Effector memory CD4-positive, alpha-beta T cell (primary cell): Measurements from ENCODE around the gene TRIP11.

Experiments
- DNase-seq, 3 donors: peaks; one replicate each; pipeline ENCODE4 v3.0.0-alpha.2; 2020
- H3K27ac ChIP-seq: 2 replicates; pipeline ENCODE4 v1.7.0; 2013; ENCODE audit warnings: mild to moderate bottlenecking, low read length, moderate library complexity; ENCODE audit not compliant: insufficient read depth, poor library complexity, severe bottlenecking
- H3K27me3 ChIP-seq: replicated peaks from 2 replicates; pipeline ENCODE4 v1.7.0; 2013; ENCODE audit warnings: mild to moderate bottlenecking, low read length; ENCODE audit not compliant: insufficient read depth, control insufficient read depth, poor library complexity, severe bottlenecking
- H3K36me3 ChIP-seq: 2 replicates; pipeline ENCODE4 v1.7.0; 2013; ENCODE audit warnings: mild to moderate bottlenecking, low read length, moderate library complexity; ENCODE audit not compliant: control insufficient read depth, insufficient read depth
- H3K4me1 ChIP-seq: 2 replicates; pipeline ENCODE4 v1.7.0; 2013; ENCODE audit warnings: low read length, mild to moderate bottlenecking; ENCODE audit not compliant: control insufficient read depth, insufficient read depth, poor library complexity, severe bottlenecking
- H3K4me3 ChIP-seq: 2 replicates; pipeline ENCODE4 v1.7.0; 2013; ENCODE audit warnings: low read length, low read depth, mild to moderate bottlenecking; ENCODE audit not compliant: insufficient read depth, poor library complexity, severe bottlenecking
- H3K9me3 ChIP-seq: 2 replicates; pipeline ENCODE4 v1.7.0; 2013; ENCODE audit warnings: mild to moderate bottlenecking, low read length, moderate library complexity; ENCODE audit not compliant: control insufficient read depth

Gene TRIP11

GRCh38 chr14:92040431-92041051 lies 682 bp upstream of the TRIP11 start:
- no peaks in the 10 kb centered on the region for H3K36me3 ChIP-seq
- no peaks in the 10 kb centered on the region for H3K27me3 ChIP-seq
- H3K4me1 ChIP-seq = peaks cover 18% of the 10 kb centered on the region
- peak overlapping the region; percentile 89 for H3K27ac ChIP-seq
- peak overlapping the region; percentile 89 for H3K4me3 ChIP-seq
- no peaks in the 10 kb centered on the region for H3K9me3 ChIP-seq
- DNase-seq = no peak

DNA sequence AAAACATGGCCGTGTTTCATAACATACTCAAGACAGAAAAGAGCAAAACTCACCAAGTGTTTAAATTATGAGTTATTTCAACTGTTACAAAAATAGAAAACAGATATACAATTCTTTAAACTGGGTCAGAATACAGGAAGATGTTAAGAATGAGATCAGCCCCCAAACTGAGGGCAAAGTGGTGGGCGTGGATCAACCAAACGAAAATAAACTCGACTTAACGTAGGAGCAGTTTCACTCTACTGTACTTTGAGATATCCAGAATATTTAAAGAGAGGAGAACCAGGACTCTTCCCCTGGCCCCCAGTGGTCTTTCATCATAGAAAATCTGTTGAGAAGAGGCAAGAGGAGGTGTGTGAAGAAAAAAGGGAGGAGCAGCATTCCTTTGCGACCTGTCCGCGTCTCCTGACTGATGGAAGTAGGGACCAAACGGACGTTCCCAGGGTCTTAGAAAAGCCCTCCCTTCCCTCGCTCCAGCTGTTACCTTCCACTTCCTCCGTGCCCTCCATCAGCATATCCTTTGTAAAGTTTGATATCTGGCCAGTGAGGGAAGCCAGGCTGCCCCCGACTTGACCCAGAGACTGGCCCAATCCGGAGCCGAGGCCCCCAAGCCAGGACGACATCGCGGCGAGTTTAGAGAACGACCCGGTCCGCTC lies 668 bp downstream of the TRIP11 start:
- Histone ChIP-seq H3K27ac (peak overlapping the region; percentile 89), H3K27me3 (no peaks in the 10 kb centered on the region), H3K36me3 (no peaks in the 10 kb centered on the region), H3K4me3 (peak overlapping the region; percentile 89), H3K9me3 (no peaks in the 10 kb centered on the region), H3K4me1 (peaks cover 18% of the 10 kb centered on the region)
- DNase-seq = no peak

GRCh38 chr14:92037989-92038388 lies 1.9 kb downstream of the TRIP11 start:
- no peaks in the 10 kb centered on the region for H3K27me3 ChIP-seq
- no peak overlapping the region for H3K27ac ChIP-seq
- no peaks in the 10 kb centered on the region for H3K9me3 ChIP-seq
- no peak for DNase-seq
- H3K4me3 ChIP-seq = no peak overlapping the region
- peaks cover 18% of the 10 kb centered on the region for H3K4me1 ChIP-seq
- H3K36me3 ChIP-seq = no peaks in the 10 kb centered on the region

DNA sequence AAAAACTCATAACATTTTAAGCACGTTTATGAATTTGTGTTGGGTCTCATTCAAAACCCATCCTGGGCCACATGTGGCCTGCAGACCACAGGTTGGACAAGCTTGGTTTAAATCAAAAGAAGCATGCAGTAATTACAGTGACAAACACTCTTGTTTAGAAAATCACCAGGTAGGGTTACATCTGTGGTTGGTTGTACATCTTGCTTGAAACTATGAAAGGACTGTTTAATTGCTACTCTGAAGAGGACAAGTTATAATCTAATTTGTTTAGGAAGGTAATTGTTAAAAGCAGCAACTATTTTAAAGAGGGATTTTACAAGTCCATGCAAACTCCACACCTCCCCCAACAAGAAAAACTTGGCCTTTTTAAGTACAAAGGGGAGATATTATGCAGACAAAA lies 4.0 kb downstream of the TRIP11 start:
- H3K27ac ChIP-seq = no peak overlapping the region
- no peaks in the 10 kb centered on the region for H3K27me3 ChIP-seq
- no peak for DNase-seq
- H3K4me3 ChIP-seq = no peak overlapping the region
- H3K9me3 ChIP-seq = no peaks in the 10 kb centered on the region
- peaks cover 14% of the 10 kb centered on the region for H3K4me1 ChIP-seq
- peaks cover 8% of the 10 kb centered on the region for H3K36me3 ChIP-seq

DNA sequence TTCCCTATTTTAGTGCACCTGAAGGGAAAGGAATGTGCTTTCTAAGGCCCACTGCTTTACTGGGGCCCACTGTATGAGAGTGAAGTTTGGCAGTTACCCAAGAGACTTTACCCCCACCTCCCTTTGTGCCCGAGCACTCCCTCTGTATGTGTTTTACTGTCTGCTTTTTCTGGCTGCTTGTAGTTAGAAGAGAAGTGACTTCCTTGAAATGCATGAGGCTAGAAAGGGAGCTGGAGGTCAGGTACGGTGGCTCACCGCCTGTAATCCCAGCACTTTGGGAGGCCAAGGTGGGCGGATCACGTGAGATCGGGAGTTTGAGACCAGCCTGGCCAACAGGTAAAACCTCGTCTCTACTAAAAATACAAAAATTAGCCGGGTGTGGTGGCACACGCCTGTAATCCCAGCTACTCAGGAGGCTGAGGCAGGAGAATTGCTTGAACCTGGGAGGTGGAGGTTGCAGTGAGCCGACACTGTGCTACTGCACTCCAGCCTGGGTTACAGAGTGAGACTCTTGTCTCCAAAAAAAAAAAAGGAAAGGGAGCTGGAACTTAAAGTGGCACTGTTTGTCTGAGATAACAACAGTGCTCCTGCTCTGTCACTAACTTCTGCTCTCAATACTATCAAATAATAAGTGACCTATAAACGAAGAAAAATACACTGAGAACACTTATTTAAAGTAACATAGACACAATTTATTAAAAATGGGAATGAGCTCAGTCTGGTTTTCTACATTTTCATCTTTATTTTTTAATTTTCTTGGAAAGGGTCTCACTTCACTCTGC lies 5.8 kb downstream of the TRIP11 start:
- H3K36me3 ChIP-seq = peaks cover 8% of the 10 kb centered on the region
- no peak overlapping the region for H3K27ac ChIP-seq
- peaks cover 13% of the 10 kb centered on the region for H3K4me1 ChIP-seq
- H3K9me3 ChIP-seq = no peaks in the 10 kb centered on the region
- no peaks in the 10 kb centered on the region for H3K27me3 ChIP-seq
- DNase-seq = no peak
- no peak overlapping the region for H3K4me3 ChIP-seq

DNA sequence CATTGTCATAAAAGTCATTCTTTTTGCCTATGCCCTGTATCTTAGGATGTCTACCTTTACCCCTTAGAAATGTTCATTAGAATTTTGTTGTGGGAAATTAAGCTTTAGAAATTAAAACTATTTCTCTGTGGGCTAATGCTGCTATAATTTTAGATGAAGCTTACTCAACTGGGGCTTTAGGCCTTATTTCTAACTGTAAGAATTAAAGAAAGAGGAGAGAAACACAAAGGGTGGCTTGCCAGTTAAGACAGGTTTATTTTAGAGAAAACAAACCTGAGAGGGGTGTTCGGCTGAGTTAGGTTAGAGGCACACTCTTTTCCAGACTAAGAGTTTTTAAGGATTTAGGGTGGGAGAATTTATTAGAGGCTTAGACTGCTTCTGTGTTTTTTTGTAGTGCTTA lies 6.4 kb downstream of the TRIP11 start:
- peaks cover 14% of the 10 kb centered on the region for H3K36me3 ChIP-seq
- no peaks in the 10 kb centered on the region for H3K27me3 ChIP-seq
- H3K4me3 ChIP-seq = no peak overlapping the region
- DNase-seq = no peak
- H3K4me1 ChIP-seq = peaks cover 9% of the 10 kb centered on the region
- no peak overlapping the region for H3K27ac ChIP-seq
- H3K9me3 ChIP-seq = no peaks in the 10 kb centered on the region

DNA sequence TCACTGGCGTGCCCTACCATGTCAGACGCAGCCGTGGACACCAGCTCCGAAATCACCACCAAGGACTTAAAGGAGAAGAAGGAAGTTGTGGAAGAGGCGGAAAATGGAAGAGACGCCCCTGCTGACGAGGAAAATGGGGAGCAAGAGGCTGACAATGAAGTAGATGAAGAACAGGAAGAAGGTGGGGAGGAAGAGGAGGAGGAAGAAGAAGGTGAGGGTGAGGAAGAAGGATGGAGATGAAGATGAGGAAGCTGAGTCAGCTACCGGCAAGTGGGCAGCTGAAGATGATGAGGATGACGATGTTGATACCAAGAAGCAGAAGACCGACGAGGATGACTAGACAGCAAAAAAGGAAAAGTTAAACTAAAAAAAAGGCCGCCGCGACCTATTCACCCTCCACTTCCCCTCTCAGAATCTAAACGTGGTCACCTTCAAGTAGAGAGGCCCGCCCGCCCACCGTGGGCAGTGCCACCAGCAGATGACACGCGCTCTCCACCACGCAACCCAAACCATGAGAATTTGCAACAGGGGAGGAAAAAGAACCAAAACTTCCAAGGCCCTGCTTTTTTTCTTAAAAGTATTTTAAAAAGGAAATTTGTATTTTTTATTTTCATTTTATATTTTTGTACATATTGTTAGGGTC lies 13.2 kb downstream of the TRIP11 start:
- Histone ChIP-seq H3K27ac (no peak overlapping the region), H3K27me3 (no peaks in the 10 kb centered on the region), H3K36me3 (peaks cover 18% of the 10 kb centered on the region), H3K4me1 (no peaks in the 10 kb centered on the region), H3K4me3 (no peak overlapping the region), H3K9me3 (no peaks in the 10 kb centered on the region)
- no peak for DNase-seq

DNA sequence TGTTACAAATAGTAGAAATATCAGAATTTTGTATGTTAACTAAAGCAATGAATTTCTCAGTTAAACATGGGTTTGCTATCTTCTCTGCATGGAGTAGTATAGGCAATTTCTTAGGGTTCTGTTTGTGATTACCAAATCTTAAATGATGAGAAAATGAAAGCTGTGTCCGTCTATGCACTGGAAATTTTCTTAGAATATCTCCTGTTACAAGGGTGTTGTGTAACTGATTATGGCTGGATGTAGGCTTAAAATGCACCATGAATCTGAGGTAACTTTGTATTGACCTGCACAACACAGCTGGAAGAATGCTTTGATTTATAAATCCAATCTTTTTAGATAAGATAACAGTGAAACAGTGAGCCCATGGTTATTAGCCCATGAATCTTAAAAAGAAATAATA lies 17.8 kb downstream of the TRIP11 start:
- Histone ChIP-seq H3K36me3 (peaks cover 14% of the 10 kb centered on the region), H3K4me3 (no peak overlapping the region), H3K4me1 (no peaks in the 10 kb centered on the region), H3K27me3 (no peaks in the 10 kb centered on the region), H3K9me3 (no peaks in the 10 kb centered on the region), H3K27ac (no peak overlapping the region)
- DNase-seq = no peak

GRCh38 chr14:92021523-92021922 lies 18.3 kb downstream of the TRIP11 start:
- no peak for DNase-seq
- Histone ChIP-seq H3K27me3 (no peaks in the 10 kb centered on the region), H3K9me3 (no peaks in the 10 kb centered on the region), H3K4me3 (no peak overlapping the region), H3K27ac (no peak overlapping the region), H3K36me3 (peaks cover 19% of the 10 kb centered on the region), H3K4me1 (no peaks in the 10 kb centered on the region)

DNA sequence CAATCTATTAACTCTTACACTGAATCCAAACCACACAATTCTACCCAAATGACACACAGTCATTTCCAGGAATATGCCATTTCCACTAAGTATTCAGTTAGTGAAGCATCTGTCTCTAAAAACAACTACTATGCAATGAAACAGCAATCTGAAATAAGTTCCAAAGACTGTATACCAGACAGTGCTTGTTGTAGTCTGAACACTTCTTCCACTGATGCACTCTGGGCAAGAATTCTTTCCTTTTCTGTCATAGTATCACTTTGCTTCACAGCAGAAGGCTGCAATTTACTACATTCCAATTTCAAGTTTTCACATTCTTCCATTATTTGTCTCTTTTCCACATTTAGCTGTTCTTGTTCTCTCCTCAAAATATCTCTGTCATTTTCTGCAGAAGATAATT lies 25.8 kb downstream of the TRIP11 start:
- Histone ChIP-seq H3K4me3 (no peak overlapping the region), H3K27me3 (no peaks in the 10 kb centered on the region), H3K4me1 (no peaks in the 10 kb centered on the region), H3K9me3 (no peaks in the 10 kb centered on the region), H3K36me3 (peaks cover 39% of the 10 kb centered on the region), H3K27ac (no peak overlapping the region)
- DNase-seq = no peak
